Esophagus mucosa (tissue), 1 donor: ENCODE data around the gene STRA6. TPM values are rescaled to one million over a fixed set of nuclear protein-coding genes. Genes with fewer than 3 reads are reported as not detected.

Experiments
- ATAC-seq: fragments of 200-7000 bp; cut with Tn5 transposase; one replicate; pipeline ENCODE4 v1.9.1; 2020
- total RNA-seq: library from RNA; stranded (reverse); gene quantifications from one replicate; pipeline ENCODE4 v1.2.4, GENCODE V29; 2023
- donor health status: DM: yes; HTN: yes; CAD: no.

The STRA6 gene
- total RNA-seq = 1.5 TPM

GRCh38 chr15:74202452-74203401 lies at the start of gene STRA6:
Gene STRA6 (minus strand): TSS chr15:74202787. CDS start chr15:74202267, 520 bp downstream.
- peak; percentile 22 for ATAC-seq

- ATAC-seq = no peak
Observed at GRCh38 chr15:74252291-74252690, 49.7 kb upstream of the STRA6 start.

- ATAC-seq = peak; percentile 43
Observed at GRCh38 chr15:74251131-74251811, 48.7 kb upstream of the STRA6 start.

- ATAC-seq = no peak
Observed at GRCh38 chr15:74250266-74250665, 47.7 kb upstream of the STRA6 start.

GRCh38 chr15:74245342-74245931 lies 42.9 kb upstream of the STRA6 start:
- no peak for ATAC-seq

- no peak for ATAC-seq
Observed at GRCh38 chr15:74244822-74245341, 42.3 kb upstream of the STRA6 start.

- no peak for ATAC-seq
Observed at GRCh38 chr15:74243431-74243830, 40.8 kb upstream of the STRA6 start.

GRCh38 chr15:74242441-74243185 lies 40.0 kb upstream of the STRA6 start:
- ATAC-seq = no peak

- no peak for ATAC-seq
Observed at GRCh38 chr15:74240897-74241614, 38.5 kb upstream of the STRA6 start.

GRCh38 chr15:74240002-74240568 lies 37.5 kb upstream of the STRA6 start:
- peak; percentile 47 for ATAC-seq

- ATAC-seq = no peak
Observed at GRCh38 chr15:74239051-74239705, 36.6 kb upstream of the STRA6 start.

GRCh38 chr15:74235962-74236361 lies 33.4 kb upstream of the STRA6 start, which contains the start of gene CCDC33:
Gene CCDC33 (plus strand): TSS chr15:74236326. CDS start chr15:74236720, 394 bp downstream.
- ATAC-seq = peak; percentile 72

GRCh38 chr15:74234598-74234875 lies 31.9 kb upstream of the STRA6 start:
- ATAC-seq = no peak

GRCh38 chr15:74233851-74234597 lies 31.4 kb upstream of the STRA6 start:
- no peak for ATAC-seq

- ATAC-seq = no peak
Observed at GRCh38 chr15:74233373-74233772, 30.8 kb upstream of the STRA6 start.

- ATAC-seq = no peak
Observed at GRCh38 chr15:74231475-74231874, 28.9 kb upstream of the STRA6 start.

GRCh38 chr15:74229686-74230085 lies 27.1 kb upstream of the STRA6 start:
- ATAC-seq = no peak

GRCh38 chr15:74228723-74229081 lies 26.1 kb upstream of the STRA6 start:
- no peak for ATAC-seq

GRCh38 chr15:74227968-74228722 lies 25.6 kb upstream of the STRA6 start:
- ATAC-seq = no peak
